Spleen (tissue), 11 donors: ENCODE results near the gene CDH18. TPM values are rescaled to one million over a fixed set of nuclear protein-coding genes. Genes with fewer than 3 reads are reported as not detected.

Experiments used
- DNase-seq: peaks from one replicate; pipeline ENCODE4 v3.0.0-alpha.2; 2020
- H3K27ac ChIP-seq, 8 donors: fragments of 200-600 bp; sonication (generic) in 7 of 8; 1 replicate in 4 of 8; 2 replicates in 4 of 8; pipeline versions ENCODE4 v1.5.0 to v1.8.0; 2016 to 2021; ENCODE audit warnings: inconsistent platforms in 4 of 8, mild to moderate bottlenecking in 4 of 8, moderate library complexity in 1 of 8
- H3K27me3 ChIP-seq, 7 donors: fragments of 200-600 bp; sonication (generic) in 6 of 7; replicated peaks in 1 of 7; 1 replicate in 4 of 7; 2 replicates in 3 of 7; pipeline versions ENCODE4 v1.5.0 to v1.8.0; 2016 to 2021; ENCODE audit warnings: inconsistent platforms in 3 of 7, mild to moderate bottlenecking in 1 of 7
- H3K36me3 ChIP-seq, 6 donors: fragments of 200-600 bp; sonication (generic) in 5 of 6; 1 replicate in 4 of 6; 2 replicates in 2 of 6; pipeline versions ENCODE4 v1.5.0 to v1.8.0; 2016 to 2021; ENCODE audit warnings: inconsistent platforms in 2 of 6
- H3K4me1 ChIP-seq, 6 donors: fragments of 200-600 bp; sonication (generic) in 5 of 6; 1 replicate in 3 of 6; 2 replicates in 3 of 6; pipeline versions ENCODE4 v1.5.0 to v1.8.0; 2016 to 2021; ENCODE audit warnings: inconsistent platforms in 3 of 6
- H3K4me3 ChIP-seq, 8 donors: fragments of 200-600 bp; sonication (generic) in 7 of 8; 1 replicate in 4 of 8; 2 replicates in 4 of 8; pipeline versions ENCODE4 v1.5.0 to v1.8.0; 2016 to 2021; ENCODE audit warnings: inconsistent platforms in 4 of 8, mild to moderate bottlenecking in 4 of 8, moderate library complexity in 2 of 8
- H3K9me3 ChIP-seq, 8 donors: fragments of 200-600 bp; sonication (generic) in 7 of 8; 1 replicate in 4 of 8; 2 replicates in 4 of 8; pipeline versions ENCODE4 v1.5.0 to v1.8.0; 2016 to 2021; ENCODE audit warnings: inconsistent platforms in 4 of 8
- CTCF ChIP-seq, 11 experiments: fragments of 200-600 bp in 7 of 11; fragments of 450-650 bp in 4 of 11; sonication (generic) in 4 of 11; IDR thresholded peaks in 8 of 11; conservative IDR thresholded peaks in 3 of 11; 1 replicate in 7 of 11; 2 replicates in 4 of 11; pipeline versions ENCODE4 v1.4.0 to v1.8.0; 2016 to 2021; ENCODE audit warnings: antibody characterized with exemption in 11 of 11, inconsistent platforms in 4 of 11, mild to moderate bottlenecking in 1 of 11
- POLR2A ChIP-seq, 3 donors: fragments of 450-650 bp; IDR thresholded peaks; one replicate each; pipeline ENCODE4 v1.5.1; 2017; ENCODE audit warnings: antibody characterized with exemption in 3 of 3, mild to moderate bottlenecking in 1 of 3
- POLR2AphosphoS5 ChIP-seq, 3 donors: sonication (generic); formaldehyde crosslinking; IDR thresholded peaks; one replicate each; pipeline ENCODE4 v1.5.1; 2017; ENCODE audit warnings: antibody characterized with exemption in 3 of 3
- WGBS, 5 donors: extraction: QIAGEN DNeasy Blood & Tissue Kit in 3 of 5; methylation state at CpG; one replicate each; pipeline versions ENCODE4 v1.1.5 to v1.1.7; 2013 to 2018; 5-methylcytosine and 5-hydroxymethylcytosine counted together
- intact Hi-C: fragments of 100-400 bp; cut with DNase I; formaldehyde crosslinking; loops from one replicate; pipeline ENCODE4 v1.15.0; 2023; ENCODE audit warnings: low total_unique reads
- polyA plus RNA-seq, 3 donors: library from polyadenylated mRNA; stranded (reverse); fragments of 200-250 nt; gene quantifications; one replicate each; pipeline ENCODE4 v1.2.1, GENCODE V29; 2013
- total RNA-seq, 7 donors: library from RNA; depleted of rRNA in 3 of 7; stranded (reverse); fragments of >200 nt in 3 of 7; fragmentation: NEBNext Ultra II Directional in 4 of 7; extraction: Animal tissue kit (Norgen Biotek cat#: 25700) in 4 of 7; gene quantifications; one replicate each; pipeline versions ENCODE4 v1.1.0 to v1.2.1, GENCODE V29; 2016 to 2021
- donor health status: healthy with polysubstance abuse.
- donor health status: DM: no; HTN: no; CAD: no; lungs with moderate emphysema.
- donor health status: DM: no; HTN: no; CAD: no.
- donor health status: Bipolar disorder and iron deficiency.
- donor health status: healthy.
- donor health status: DM: no; HTN: no; CAD: no.
- donor health status: DM: yes; HTN: yes; CAD: no.

Gene CDH18
- total and polyA plus RNA-seq, 10 donors: 0.26 TPM; not detected in 9

DNA sequence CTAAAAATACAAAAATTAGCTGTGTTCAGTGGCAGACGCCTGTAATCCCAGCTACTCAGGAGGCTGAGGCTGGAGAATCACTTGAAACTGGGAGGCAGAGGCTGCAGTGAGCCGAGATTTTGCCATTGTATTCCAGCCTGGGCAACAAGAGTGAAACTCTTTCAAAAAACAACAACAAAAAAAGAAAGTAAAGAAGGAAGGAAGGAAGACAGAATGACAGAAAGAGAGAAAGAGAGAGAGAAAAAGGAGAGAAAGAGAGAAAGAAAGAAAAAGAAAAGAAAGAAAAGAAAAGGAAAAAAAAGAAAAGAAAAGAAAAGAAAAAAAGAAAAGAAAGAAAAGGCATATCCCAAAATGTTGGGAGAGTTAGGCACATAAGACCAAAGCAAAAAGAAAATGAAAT is 278.6 kb downstream of the CDH18 start:
- WGBS, 5 donors: 81 to 92% (median 83%) methylated on average over 2 of the region's 2 CpGs
- Histone ChIP-seq H3K27me3 (no peaks in the 10 kb centered on the region), H3K4me3 (no peak overlapping the region), H3K4me1 (no peaks in the 10 kb centered on the region), H3K9me3 (peaks cover 0 to 33% (median 20%) of the 10 kb centered on the region in 8 donors), H3K27ac (no peak overlapping the region), H3K36me3 (no peaks in the 10 kb centered on the region)
- TF ChIP-seq POLR2AphosphoS5 (IDR thresholded peaks at IDR 0.05): no peak
- TF ChIP-seq POLR2A (IDR thresholded peaks at IDR 0.05): no peak
- TF ChIP-seq CTCF (IDR thresholded peaks at IDR 0.05 in 8 of 11, conservative IDR thresholded peaks at IDR 0.05 in 3 of 11): no peak
- no peak for DNase-seq
- intact Hi-C loops: no loop called here

GRCh38 chr5:19706776-19707175 is 281.2 kb downstream of the CDH18 start:
- no peaks in the 10 kb centered on the region for H3K36me3 ChIP-seq
- intact Hi-C loops: no loop called here
- DNase-seq: no peak
- WGBS, 5 donors: 75 to 92% (median 88%) methylated on average over 4 of the region's 4 CpGs
- no peak overlapping the region for H3K27ac ChIP-seq
- no peaks in the 10 kb centered on the region for H3K4me1 ChIP-seq
- TF ChIP-seq POLR2A (IDR thresholded peaks at IDR 0.05) (no peak), CTCF (IDR thresholded peaks at IDR 0.05 in 8 of 11, conservative IDR thresholded peaks at IDR 0.05 in 3 of 11) (no peak), POLR2AphosphoS5 (IDR thresholded peaks at IDR 0.05) (no peak)
- H3K27me3 ChIP-seq: no peaks in the 10 kb centered on the region
- no peak overlapping the region for H3K4me3 ChIP-seq
- peaks cover 0 to 50% (median 31%) of the 10 kb centered on the region in 8 donors for H3K9me3 ChIP-seq

DNA sequence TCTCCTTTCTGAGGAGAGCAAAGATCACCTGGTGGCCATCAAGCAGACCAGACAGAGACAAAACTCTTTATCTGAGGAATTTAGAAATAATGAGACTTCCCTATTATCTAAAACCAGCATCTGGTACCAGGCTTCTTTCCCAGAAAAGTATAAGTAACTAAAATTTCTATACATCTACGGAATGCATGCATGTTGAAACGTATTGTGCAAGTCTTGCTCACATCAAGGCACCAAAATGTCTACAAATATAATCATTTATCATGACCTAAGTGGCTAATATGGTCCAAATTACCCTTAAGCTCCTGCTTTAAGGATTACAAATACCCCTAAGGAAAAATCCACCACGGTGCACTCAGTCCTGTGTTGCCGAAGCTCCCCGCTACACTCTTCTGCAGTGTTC is 286.3 kb downstream of the CDH18 start:
- no peaks in the 10 kb centered on the region for H3K36me3 ChIP-seq
- no peak overlapping the region for H3K4me3 ChIP-seq
- intact Hi-C loops: no loop called here
- DNase-seq: no peak
- H3K27ac ChIP-seq: no peak overlapping the region
- TF ChIP-seq POLR2AphosphoS5 (IDR thresholded peaks at IDR 0.05) (no peak), CTCF (IDR thresholded peaks at IDR 0.05 in 8 of 11, conservative IDR thresholded peaks at IDR 0.05 in 3 of 11) (no peak), POLR2A (IDR thresholded peaks at IDR 0.05) (no peak)
- H3K4me1 ChIP-seq: no peaks in the 10 kb centered on the region
- peaks cover 0 to 32% (median 12%) of the 10 kb centered on the region in 8 donors for H3K9me3 ChIP-seq
- WGBS, 5 donors: 88 to 98% (median 91%) methylated on average over 5 of the region's 5 CpGs
- H3K27me3 ChIP-seq: no peaks in the 10 kb centered on the region

GRCh38 chr5:19694949-19695611 is 292.9 kb downstream of the CDH18 start:
- 55 to 76% (median 68%) methylated on average over 4 of the region's 4 CpGs for WGBS, 5 donors
- H3K9me3 ChIP-seq: peaks cover 0 to 7% (median 1%) of the 10 kb centered on the region in 8 donors
- TF ChIP-seq CTCF (IDR thresholded peaks at IDR 0.05 in 8 of 11, conservative IDR thresholded peaks at IDR 0.05 in 3 of 11) (no peak), POLR2AphosphoS5 (IDR thresholded peaks at IDR 0.05) (no peak), POLR2A (IDR thresholded peaks at IDR 0.05) (no peak)
- H3K4me1 ChIP-seq: no peaks in the 10 kb centered on the region
- no peaks in the 10 kb centered on the region for H3K36me3 ChIP-seq
- H3K27me3 ChIP-seq: no peaks in the 10 kb centered on the region
- DNase-seq: no peak
- H3K27ac ChIP-seq: no peak overlapping the region
- intact Hi-C loops: no loop called here
- H3K4me3 ChIP-seq: no peak overlapping the region
